Measurements from ENCODE around the gene TRPM6.
A peak's percentile ranks its signal among the peaks of the same experiment; 100 is the strongest.

The TRPM6 gene

DNA sequence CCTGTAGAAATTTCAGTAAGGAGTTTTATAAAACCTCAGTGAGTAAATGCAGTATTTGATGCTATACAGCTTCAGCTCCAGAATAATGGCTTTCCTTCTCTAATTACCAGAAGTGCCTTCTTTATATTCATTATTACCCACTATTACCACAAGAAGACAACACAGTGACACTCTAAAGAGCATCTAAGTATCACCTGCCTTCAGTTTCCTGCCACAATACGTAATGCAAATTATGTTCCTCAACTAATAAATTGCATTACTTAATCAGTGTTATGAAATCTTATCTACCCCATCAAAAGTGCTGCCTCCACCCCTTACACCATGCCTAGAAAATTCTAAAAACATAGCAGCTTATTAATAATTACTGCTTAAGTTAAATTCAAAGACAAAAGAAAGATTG, 91.9 kb downstream of the TRPM6 start:
- no peak overlapping the region for H3K4me3 ChIP-seq (ENCODE audit: low read length)
- no peak for DNase-seq (ENCODE audit: low read depth, low spot score)

DNA sequence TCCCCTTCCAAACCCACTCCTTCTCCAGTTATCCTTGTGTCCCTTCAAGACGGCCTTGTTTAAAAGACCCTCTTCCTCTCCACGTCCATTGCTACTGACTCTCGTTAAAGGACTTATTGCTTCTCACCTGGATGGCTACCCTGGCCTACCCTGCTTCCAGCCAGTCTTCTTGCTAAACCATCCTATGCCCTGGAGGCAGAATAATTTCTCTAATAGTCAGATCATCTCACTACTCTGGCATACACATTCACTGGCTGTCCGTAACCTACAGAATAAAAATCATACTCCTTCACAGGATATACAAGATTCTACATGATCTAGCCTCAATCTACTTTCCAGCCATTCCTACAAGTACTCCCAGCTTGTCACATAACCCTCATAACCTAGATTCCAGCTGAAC, 92.6 kb downstream of the TRPM6 start:
- no peak for DNase-seq (ENCODE audit: low read depth, low spot score)
- H3K4me3 ChIP-seq (ENCODE audit: low read length) = no peak overlapping the region

DNA sequence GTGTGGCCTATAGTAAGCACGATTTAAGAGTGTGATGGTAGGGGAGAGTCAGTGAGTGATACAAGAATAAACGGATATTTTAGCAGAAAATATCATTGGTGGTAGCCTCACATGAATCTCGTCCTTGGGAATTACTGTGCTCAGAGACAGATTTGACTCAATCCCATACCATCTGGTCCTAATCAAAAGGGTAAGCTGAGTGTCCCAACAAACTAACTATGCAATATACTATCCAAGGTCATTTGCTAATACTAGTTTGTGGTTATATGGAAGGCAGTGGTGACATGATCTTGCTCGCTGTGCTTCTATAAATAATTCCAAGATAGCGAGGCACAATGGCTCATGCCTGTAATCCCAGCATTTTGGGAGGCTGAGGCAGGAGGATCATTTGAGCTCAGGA, 103.2 kb downstream of the TRPM6 start:
- H3K4me3 ChIP-seq (ENCODE audit: low read length) = no peak overlapping the region
- DNase-seq (ENCODE audit: low read depth, low spot score) = no peak

DNA sequence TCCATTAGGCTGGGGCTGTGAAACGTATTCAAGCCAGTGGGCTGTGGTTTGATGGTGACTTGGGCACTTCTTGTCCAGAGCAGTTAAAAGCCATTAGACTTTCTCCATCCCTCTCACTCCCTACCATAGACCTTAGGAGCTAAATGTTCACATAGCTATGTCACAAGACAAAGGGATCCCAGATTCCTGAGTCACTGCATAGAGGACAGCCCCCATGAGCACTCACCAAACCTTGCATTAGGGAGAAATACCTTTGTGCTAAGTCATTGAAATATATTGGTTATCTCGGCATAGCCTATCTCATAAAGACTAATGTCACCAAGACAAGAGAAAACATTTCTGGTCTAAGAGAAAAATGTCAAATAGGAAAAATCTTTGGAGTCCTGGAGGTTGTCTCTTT, 104.3 kb downstream of the TRPM6 start:
- no peak for DNase-seq (ENCODE audit: low read depth, low spot score)
- H3K4me3 ChIP-seq (ENCODE audit: low read length) = no peak overlapping the region

DNA sequence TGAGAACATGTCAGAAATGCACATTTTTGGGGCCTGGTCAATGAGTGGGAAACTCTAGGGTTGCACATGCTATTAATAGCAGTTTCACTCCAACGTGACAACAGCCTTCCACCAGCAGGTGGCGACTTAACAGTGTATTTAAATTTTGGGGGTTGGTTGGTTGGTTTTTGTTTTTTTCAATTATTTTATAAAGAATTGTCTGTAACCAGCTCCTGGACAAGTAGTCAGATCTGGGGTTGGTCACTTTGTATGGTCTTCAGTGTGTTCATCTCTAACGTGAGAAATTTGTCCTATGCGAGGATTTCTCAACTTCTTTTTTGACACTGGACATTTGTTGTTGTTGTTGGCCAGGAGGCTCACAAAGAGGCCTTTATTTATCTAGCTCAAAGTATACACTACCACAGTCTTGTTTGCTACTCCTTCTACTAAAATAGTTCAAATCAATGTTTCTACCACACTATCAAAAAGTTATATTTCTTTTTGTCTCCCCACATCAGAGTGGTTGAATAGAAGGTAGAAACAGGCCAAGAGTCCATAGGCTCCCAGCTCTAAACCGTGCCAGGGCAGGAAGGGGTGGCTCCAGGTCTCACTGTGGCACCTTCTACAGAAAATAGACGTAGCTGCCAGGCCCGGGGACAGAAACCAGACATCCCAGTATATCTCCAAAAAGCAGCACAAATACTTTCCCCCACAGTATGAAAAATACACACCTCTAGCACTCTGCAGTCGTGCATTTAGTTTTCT, 110.4 kb downstream of the TRPM6 start:
- peak; percentile 39 for DNase-seq (ENCODE audit: low read depth, low spot score)
- H3K4me3 ChIP-seq (ENCODE audit: low read length) = no peak overlapping the region

DNA sequence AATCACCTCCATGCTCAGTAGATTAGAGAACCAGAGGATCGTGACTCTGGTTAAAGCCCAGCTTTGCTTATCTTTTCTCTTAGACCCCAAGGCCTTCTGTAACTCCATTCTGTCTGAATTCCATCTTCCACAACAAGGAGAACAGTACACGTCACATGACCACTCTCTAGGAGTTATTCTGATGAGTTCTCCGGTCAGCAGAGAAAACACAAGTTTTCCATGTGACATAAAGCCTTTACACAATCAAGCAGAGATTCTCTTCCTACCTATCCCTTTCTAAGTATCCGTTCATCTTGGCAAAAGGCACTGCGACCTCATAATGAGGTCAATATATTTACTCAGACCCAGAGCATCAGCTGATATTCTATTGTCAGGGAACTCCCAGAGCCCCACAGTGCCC, 112.3 kb downstream of the TRPM6 start:
- H3K4me3 ChIP-seq (ENCODE audit: low read length) = no peak overlapping the region
- no peak for DNase-seq (ENCODE audit: low read depth, low spot score)

DNA sequence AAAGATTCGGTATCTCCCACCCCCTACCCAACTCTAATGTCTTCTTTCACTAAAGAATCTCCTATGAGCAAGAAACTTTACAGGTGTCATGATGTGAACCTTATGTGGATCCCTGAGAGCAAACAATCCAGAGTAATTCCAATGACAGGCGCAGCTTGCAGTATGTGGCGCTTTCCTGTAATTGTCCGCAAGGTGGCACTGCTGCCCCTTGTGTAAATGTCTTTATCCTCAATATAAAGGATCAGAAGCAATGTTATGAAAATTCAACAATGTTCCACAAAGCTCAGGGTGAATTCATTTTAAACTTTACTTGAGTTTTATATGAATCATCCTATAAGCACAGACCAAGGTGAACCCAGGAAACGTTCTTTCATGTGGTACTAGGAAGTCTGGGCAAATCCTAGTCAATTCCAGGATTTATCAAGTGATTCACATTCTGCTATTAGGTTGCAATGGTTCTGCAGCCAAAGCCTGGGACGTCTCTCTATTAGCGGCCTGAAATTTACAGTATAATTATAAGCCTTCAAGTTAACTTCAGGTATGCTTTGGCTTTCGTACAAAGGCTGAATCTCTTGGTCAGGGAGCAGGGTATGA, 113.7 kb downstream of the TRPM6 start:
- no peak overlapping the region for H3K4me3 ChIP-seq (ENCODE audit: low read length)
- DNase-seq (ENCODE audit: low read depth, low spot score) = peak; percentile 65

DNA sequence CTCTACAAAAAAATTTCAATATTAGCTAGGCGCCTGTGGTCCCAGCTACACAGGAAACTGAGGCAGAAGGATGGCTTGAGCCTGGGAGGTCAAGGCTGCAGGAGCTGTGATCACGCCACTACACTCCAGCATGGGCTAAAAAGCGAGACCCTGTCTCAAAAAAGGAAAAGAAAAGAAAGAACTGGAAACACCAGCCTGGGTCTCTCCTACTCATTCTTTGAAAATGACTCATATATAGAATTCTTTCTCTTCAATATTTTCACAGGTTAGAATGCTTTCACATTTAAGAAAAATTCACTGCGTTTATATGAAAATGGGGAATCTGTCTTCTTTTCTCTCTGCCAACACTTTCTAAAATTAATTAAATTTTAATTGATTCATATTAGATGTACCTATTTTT, 115.6 kb downstream of the TRPM6 start:
- no peak overlapping the region for H3K4me3 ChIP-seq (ENCODE audit: low read length)
- no peak for DNase-seq (ENCODE audit: low read depth, low spot score)

DNA sequence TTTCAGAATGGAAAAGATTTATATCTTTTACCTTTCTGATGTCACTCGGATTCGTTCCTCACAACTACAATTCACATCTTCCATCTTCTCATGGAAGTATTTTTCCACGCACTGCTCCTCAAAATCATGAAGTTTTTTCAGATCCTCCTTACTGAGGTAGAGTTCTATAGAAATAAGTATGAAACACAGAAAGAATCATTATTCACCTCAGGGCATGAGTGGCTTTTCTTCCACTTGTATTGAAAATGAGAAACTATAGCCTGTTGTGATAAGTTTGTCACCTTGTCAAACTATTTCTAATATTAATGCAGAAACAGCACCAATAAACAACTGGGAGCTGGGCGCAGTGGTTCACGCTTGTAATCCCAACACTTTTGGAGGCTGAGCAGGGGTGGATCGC, 116.0 kb downstream of the TRPM6 start:
- no peak for DNase-seq (ENCODE audit: low read depth, low spot score)
- no peak overlapping the region for H3K4me3 ChIP-seq (ENCODE audit: low read length)

DNA sequence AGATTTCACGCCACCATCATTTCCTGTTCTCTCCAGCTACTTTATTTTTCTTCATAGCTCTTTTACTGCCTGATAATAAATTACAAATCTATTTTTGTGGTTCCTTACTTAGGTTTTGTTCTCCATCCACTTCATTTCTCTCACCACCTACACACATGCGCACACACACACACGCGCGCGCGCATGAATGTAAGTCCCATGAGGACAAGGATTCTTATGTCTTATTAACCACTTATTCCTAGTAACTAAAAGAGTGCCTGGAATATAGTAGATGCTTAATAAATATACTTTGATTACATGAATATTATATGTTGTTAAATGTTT, 116.5 kb downstream of the TRPM6 start:
- H3K4me3 ChIP-seq (ENCODE audit: low read length) = no peak overlapping the region
- DNase-seq (ENCODE audit: low read depth, low spot score) = no peak

DNA sequence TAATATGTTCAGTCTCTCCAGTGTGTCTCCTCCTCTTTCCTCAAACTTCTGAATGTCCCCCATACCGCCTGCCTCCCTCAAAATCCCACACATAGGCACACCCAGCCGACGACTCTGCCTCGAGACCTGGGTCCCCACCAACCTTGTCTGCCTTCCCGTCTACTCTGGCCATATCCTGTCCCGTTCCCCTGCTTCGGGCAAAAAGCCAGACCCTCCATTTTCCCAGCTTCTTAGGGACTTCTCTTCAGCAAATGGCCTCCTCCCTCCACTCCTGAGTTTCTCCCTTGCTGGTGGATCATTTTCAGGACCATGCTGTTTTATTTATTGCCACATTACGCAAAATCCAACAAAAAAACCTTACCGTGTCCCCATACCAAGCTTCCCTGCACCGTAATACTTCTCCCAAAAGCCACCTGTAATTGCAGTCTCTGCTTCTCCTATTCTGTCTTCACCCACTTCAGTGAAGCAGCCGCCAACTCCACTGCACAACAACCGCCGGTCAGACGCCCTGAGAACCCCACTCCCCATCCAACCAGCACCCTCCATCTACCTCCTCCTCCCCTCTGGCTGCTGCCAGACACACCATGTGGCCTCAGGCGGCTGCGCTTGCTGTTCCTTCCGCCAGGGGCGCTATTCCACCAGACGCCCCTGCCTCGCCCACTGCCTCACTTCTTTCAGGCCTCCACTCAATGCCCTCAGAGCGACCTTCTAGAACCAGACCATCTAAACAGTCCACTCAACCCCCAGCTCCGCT, 117.0 kb downstream of the TRPM6 start:
- DNase-seq (ENCODE audit: low read depth, low spot score) = peak; percentile 37
- H3K4me3 ChIP-seq (ENCODE audit: low read length) = no peak overlapping the region

DNA sequence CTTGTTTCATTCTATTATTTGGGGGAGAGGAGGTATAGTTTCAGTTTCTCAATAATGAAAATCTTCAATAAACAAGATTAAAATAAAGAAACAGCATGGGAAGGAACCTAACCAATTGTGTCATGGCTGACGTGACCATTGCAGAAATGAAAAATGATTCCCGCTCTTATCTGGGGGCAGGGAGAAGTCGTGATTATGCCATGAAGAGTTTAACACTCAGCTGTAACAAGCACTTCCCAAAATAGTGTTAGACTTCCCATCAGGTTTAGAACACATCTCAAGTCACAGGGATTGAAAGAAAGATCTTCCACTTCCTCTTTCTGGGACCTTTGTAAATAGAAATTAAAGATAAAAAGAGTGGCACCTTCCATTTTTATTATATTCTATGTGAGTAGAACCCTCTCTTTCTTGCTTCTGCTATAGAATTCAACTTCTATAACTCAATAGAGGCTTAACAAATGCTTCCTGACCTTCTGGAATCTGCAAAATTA, 122.2 kb downstream of the TRPM6 start:
- no peak overlapping the region for H3K4me3 ChIP-seq (ENCODE audit: low read length)
- no peak for DNase-seq (ENCODE audit: low read depth, low spot score)

DNA sequence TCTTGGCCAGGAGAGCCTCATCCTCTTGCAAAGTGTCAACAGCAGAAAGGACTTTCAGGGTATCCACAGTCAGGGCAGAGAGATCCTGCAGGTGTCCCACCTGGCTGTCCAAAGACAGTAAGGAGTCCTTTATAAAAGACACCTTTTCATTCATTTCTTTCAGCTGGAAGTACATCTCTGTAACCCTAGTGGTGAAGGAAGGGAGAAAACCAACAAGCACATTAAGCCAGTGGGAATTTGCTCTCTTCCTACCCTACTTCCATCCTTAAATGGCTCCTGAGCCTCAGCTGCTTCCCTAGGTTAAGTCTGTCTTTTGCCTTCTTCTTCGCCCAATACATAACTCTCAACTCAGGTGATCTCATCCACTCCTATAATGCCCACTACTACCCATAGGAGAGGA, 124.8 kb downstream of the TRPM6 start:
- no peak for DNase-seq (ENCODE audit: low read depth, low spot score)
- no peak overlapping the region for H3K4me3 ChIP-seq (ENCODE audit: low read length)

DNA sequence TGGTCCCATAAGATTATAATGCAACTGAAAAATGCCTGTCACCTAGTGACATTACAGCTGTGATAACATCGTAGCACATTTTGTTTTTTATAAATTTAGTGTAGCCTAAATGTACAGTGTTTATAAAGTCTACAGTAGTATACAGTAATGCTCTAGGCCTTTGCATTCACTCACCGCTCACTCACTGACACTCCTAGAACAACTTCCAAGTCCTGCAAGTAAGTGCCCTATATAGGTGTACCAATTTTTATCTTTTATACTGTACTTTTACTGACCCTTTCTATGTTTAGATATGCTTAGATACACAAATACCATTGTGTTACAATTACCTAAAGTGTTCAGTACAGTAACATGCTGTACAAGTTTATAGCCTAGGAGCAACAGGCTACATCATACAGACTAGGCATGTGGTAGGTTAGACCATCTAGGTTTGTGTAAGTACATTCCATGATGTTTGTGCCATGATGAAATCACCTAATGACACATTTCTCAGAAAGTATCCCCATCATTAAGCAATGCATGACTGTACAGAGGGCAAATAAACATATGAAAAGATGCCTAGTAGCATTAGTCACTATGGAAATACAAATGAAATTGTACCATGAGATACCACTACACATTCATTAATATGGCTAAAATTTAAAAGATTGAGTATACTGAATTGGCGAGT, 127.6 kb downstream of the TRPM6 start:
- no peak overlapping the region for H3K4me3 ChIP-seq (ENCODE audit: low read length)
- no peak for DNase-seq (ENCODE audit: low read depth, low spot score)

DNA sequence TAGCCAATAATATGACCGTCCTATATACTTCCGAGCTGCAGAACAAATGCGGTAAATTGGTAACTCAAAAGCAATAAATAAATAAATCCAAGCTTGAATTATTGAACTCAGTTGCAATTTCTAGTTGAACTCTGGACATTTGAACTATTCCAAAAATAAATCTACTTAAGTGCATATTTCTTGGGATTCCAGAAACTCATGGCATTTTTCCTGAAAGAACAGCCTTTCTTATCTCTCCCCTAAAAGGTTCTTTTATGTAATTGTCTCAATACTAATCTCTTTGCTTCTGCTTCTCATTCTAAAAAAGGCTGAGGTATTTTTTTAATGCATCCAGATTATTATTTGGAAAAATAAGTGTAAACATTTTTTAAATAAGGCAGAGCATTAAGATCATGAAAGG, 131.7 kb downstream of the TRPM6 start:
- DNase-seq (ENCODE audit: low read depth, low spot score) = no peak
- no peak overlapping the region for H3K4me3 ChIP-seq (ENCODE audit: low read length)

DNA sequence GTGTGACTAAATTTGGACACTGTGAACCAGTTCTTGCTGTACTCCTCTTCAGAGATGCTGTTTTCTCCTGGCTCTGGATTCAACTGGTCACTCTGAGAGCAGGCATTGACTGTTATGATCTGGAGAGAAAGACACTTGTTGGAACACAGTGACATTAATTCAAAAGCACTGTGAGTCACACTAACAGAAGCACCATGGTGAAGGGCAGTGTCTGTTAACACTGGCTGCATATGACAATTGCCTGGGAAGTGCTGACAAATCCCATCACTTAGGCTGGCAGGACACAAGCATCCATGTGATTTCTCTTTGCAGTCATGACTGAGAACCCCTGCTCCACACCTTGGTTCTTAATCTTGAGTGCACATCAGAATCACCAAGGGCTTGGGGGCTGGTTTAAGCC, 132.4 kb downstream of the TRPM6 start:
- no peak overlapping the region for H3K4me3 ChIP-seq (ENCODE audit: low read length)
- DNase-seq (ENCODE audit: low read depth, low spot score) = no peak

DNA sequence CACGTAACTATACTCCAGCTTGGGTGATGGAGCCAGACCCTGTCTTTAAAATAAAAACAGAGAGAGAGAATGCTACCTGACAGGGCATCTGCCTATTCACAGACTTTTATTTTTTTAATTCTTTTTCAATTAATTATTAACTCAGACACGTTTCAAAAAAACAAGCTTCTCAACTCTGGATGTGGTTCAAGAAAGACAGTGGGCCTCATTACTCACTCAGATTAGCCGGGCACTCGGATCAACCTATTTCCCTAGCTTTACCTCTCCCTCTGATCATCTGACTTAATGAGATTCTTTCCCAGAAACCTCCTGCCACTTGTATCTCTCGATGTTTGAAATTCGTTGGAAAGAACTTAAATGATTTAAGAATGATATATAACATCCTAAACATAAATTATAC, 134.1 kb downstream of the TRPM6 start:
- no peak overlapping the region for H3K4me3 ChIP-seq (ENCODE audit: low read length)
- DNase-seq (ENCODE audit: low read depth, low spot score) = no peak

DNA sequence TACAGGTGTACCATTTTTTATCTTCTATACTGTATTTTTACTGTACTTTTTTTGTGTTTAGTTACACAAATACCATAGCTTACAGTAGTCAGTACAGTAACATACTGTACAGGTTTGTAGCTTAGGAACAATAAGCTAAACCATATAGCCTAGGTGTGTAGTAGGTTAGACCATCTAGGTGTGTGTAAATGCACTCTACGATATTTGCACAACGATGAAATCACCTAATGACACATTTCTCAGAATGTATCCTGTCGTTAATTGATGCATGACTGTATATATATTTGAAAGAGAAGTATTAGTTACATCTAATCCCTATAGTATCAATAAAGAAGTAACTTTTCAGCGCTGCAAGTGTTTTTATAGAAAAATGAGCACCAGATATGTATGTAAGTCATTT, 138.8 kb downstream of the TRPM6 start:
- no peak for DNase-seq (ENCODE audit: low read depth, low spot score)
- H3K4me3 ChIP-seq (ENCODE audit: low read length) = no peak overlapping the region

DNA sequence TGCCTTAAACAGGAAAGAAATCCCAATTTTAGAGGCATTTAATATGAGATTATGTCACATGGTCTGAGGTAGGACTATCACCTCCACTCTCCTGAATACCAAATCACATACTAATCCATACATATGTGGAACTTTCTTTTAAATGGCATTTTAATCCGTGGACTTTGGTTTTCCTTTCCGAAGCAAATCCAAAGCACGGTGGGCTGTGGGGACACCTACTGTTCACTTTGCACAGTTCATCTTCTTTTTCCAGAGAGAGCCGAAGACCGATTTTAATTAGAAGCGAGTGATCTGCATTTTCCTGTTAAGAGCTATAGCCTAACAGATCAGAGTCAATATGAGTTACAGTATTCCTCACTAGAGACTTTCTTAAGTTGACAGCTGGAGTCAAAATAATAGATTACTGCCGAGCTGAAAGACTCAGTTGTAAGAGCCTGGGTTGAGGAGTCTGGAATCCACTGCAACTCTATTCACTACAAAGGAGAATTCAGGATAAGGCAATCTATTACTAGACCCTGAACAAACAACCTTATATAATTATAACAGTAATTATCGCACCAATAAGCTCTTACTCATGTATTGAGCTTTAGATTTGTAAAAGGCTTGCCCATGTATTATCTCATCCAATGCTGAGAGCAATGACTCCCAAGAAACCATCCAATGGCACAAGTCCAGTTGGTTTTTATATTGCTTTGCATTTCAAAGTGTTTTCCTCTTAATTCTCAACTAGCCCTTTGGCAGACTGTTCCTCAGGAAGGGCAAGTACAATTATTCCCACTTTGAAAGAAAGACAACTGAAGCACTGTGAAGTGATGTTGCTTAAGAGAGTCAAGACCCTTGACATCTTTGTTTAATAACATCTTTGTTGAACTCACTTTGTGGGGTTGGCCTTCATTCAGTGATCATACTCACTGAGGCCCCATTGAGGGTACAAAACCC, 144.7 kb downstream of the TRPM6 start:
- peak; percentile 3 for DNase-seq (ENCODE audit: low read depth, low spot score)

More for the DNA sequence above, 144.7 kb downstream of the TRPM6 start:
- no peak overlapping the region for H3K4me3 ChIP-seq (ENCODE audit: low read length)
